Measurements from ENCODE around the gene ABLIM3.
"Not testable (repeated sequence)": the region's sequence is repeated elsewhere in the genome, so short reads cannot be mapped to it uniquely, and the experiment has no call there.

Gene ABLIM3

DNA sequence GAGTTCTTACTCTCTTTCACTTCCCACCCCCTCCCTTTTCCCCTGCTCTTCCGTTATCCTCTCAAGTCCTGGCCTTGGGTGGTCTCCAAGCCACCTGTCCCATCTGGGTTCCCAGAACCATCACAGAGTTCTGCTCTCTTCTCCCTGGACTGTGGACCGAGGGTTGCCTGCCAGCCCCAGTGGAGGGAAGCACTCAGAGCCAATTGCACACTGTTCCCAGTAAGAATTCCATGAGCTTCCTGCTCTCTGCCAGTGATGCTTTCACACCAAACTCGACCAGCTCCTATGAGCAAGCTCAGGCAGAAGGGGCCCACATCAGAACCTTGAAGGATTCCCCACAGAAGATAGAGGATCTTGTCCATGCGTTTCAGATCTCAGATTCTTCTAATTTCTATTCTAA is 110.3 kb downstream of the ABLIM3 start:
- no peak for DNase-seq

GRCh38 chr5:149254506-149254905 is 113.2 kb downstream of the ABLIM3 start:
- no peak for DNase-seq

- no peak for DNase-seq
These were observed 115.2 kb downstream of the ABLIM3 start for GRCh38 chr5:149256451-149256850.

DNA sequence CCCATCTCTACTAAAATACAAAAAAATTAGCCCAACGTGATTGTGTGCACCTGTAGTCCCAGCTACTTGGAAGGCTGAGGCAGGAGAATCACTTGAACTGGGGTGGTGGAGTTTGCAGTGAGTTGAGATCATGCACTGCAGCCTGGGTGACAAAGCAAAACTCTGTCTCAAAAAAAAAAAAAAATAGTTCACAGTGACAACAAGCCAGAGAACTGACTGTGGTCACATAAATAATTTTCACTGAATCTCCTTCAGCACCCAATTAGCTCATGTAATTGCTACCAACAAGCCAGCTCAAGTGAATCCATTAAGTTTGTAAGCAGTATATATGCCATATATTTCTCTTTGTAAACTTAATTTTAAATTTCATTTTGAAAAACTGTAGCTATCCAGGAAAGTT is 115.8 kb downstream of the ABLIM3 start:
- DNase-seq, result no peak

- no peak for DNase-seq
These were observed 116.8 kb downstream of the ABLIM3 start for GRCh38 chr5:149257889-149258705.

- no peak for DNase-seq
These were observed 119.5 kb downstream of the ABLIM3 start for GRCh38 chr5:149260761-149261160.

DNA sequence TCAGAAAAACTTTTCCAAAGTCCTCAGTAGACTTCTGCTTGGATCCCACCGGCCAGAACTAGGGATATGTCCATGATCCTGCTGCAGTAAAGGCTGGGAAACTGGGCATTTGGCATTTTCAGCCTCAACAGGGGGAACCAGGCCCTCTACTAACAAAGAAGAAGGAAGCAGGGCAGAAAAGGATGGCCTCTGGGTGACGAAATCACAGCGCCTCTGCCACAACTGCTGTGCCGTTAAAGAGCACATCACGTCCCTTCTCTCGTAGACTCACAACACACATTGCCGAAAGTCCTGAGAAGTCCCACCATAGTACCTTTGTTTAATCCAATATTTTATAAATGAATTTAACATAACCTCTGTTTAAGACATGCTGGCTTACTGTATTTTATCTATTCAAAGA is 120.0 kb downstream of the ABLIM3 start:
- no peak for DNase-seq

GRCh38 chr5:149262315-149262714 is 121.0 kb downstream of the ABLIM3 start:
- no peak for DNase-seq

DNA sequence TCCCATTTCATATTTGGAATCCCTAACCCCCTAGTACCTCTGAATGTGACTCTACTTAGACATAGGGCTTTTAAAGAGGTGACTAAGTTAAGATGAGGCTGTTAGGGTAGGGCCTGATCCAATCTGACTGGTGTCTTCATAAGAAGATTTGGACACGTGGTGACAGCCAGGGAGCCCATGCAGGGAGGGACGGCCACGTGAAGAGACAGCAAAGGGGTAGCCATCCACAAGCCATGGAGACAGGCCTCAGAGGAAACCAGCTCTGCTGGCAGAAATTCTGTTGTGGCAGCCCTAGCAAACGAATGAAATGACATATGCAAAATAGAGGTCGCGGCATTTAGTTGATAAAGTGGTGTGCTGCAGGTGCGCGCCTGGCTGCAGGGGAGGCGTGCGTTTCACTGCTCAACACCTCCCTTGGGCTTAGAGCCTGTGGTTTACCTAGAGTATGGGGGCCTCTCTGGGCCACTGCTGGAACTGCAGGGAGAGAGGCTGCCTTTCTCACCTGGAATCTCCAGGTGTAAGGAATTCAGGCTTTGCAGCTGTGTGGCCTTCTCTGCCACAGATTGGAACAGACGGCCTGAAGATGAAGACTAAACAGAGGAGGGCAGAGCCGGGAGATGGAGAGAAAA is 123.3 kb downstream of the ABLIM3 start:
- DNase-seq, result peak in 14 of 56 donors; percentile 3 to 47 (median 11)

DNA sequence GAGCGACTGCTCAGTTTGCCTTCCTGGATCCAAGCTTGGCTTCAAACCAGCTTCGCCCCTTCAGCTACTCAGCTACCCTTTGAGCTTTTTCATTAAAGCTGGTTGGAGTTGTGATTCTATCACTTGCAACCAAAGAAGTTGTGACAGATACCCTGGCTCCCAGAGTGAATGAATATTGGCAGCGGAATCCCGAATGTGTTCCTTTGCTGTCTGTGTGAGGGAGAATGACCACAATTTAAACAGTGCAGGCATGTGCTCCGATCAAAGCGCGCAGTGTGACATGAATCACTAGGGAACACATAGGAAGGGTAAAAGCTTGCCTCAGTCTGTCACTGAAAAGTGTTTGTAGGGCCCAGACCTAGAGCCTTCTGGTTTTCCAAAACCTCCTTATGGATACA is 123.8 kb downstream of the ABLIM3 start:
- no peak for DNase-seq

DNA sequence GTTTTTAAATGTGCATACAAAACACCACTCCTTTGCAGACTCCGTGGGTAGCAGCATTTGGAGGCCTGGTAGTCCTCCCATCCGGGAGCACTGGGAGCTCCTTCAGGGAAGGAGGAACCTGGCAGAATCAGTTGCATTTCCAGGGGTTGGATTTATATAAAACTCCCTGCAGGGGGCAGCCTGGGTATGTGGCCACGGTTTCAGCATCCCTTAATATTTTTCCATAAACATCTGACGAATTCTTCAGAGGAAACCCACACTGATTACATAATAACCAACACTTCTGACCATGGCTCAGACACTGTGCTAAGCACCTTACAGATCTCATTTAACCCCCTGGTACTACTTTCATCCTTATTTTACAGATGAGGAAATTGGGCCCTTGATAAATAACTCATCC is 124.3 kb downstream of the ABLIM3 start:
- DNase-seq, result peak in 8 of 56 donors; percentile 4 to 19 (median 8)

GRCh38 chr5:149267241-149267973 is 126.1 kb downstream of the ABLIM3 start:
- peak in 53 of 56 donors; percentile 22 to 90 (median 71) for DNase-seq

DNA sequence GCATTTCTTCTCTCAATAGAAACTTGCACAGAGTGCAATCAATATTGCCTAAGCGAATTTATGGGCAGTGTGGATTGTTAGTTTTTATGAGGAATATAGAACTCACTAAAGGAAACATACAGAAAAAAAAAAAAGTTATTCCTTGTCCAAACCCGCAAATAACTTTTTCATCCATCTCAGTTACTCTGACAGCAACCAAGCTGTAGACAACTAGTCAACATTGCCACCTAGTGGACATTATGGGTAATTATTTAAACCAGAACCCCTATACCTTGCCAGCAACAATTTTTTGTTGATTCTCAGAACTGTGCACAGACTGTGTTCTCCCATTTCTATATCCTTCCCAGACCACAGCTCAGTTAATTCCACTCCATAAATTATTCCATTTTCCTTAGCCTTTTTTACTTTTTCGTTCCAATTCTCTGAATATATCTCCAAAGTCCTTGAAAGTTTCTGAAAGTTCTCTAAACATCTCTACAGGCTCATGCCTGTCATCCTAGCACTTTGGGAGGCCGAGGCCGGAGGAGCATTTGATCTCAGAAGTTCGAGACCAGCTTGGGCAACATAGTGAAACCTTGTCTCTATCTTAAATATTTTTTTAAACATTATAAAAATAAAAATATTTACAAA is 127.8 kb downstream of the ABLIM3 start:
- no peak for DNase-seq

- no peak for DNase-seq
These were observed 130.0 kb downstream of the ABLIM3 start for GRCh38 chr5:149271195-149271715.

- DNase-seq, result peak in 35 of 56 donors; percentile 5 to 64 (median 21)
These were observed 130.6 kb downstream of the ABLIM3 start, which contains the start of gene AFAP1L1 for GRCh38 chr5:149271716-149272563. TSS of gene AFAP1L1 (plus strand) at chr5:149271859. CDS start at chr5:149271969, 110 bp downstream.

- DNase-seq, result not testable (repeated sequence)
These were observed 131.5 kb downstream of the ABLIM3 start for GRCh38 chr5:149272781-149273180.

DNA sequence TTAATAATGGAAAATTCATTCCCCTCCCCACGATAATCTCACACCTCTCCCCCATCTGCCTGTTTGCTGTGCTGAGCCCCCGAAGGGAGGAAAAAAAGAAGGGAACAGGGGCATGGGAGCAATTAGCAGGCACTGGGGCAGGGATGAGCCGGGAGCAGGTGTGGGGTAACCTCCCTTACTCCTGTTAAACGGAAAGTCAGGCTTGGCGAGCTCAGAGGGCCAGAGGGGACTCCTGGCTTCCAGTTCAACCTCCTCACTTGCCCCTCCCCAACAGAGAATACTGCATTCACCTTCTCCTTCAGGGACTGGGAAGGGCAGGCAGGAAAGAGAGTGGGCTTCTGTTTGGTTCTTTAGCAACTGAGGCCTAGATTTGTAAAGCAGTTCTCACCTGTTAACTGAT is 131.9 kb downstream of the ABLIM3 start:
- no peak for DNase-seq

GRCh38 chr5:149273950-149274349 is 132.7 kb downstream of the ABLIM3 start:
- DNase-seq, result no peak

- no peak for DNase-seq
These were observed 133.6 kb downstream of the ABLIM3 start for GRCh38 chr5:149274939-149275338.

GRCh38 chr5:149277801-149278200 is 136.5 kb downstream of the ABLIM3 start:
- no peak for DNase-seq
